CD4-positive, alpha-beta T cell treated with Interleukin-6 at 100 ng/mL for 8 hours (primary cell): ENCODE results near the gene DIO1.
A peak's percentile ranks its signal among the peaks of the same experiment; 100 is the strongest.
"Not testable (repeated sequence)": the region's sequence is repeated elsewhere in the genome, so short reads cannot be mapped to it uniquely, and the experiment has no call there.

Experiments used
- DNase-seq: peaks from one replicate; pipeline ENCODE4 v3.0.0-alpha.2; 2020; ENCODE audit warnings: mixed read lengths, low spot score

Gene DIO1

GRCh38 chr1:53893999-53894636 lies at the start of gene DIO1:
TSS of gene DIO1 (plus strand) at chr1:53894187. CDS start at chr1:53894211, 24 bp downstream.
- DNase-seq, result no peak

DNA sequence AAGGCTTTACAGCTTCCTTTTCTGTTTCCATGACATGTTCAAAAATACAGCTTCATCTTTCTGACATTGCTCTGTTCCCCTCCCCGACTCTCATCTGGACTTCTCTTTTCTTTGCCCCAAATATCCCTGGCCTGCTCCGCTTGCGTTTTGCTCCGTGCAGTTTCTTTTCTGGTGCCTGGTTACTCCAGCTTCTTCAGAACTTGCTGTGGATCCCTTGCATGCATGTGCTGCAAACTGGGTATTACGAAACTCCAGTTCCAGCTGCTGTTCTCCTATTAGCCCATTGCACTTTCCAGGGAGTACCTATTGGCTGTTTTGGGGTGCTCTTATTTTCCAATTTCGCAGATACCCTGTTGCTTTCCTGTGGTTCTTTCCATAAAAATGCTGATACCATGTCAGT lies 46.0 kb upstream of the DIO1 start:
- no peak for DNase-seq

DNA sequence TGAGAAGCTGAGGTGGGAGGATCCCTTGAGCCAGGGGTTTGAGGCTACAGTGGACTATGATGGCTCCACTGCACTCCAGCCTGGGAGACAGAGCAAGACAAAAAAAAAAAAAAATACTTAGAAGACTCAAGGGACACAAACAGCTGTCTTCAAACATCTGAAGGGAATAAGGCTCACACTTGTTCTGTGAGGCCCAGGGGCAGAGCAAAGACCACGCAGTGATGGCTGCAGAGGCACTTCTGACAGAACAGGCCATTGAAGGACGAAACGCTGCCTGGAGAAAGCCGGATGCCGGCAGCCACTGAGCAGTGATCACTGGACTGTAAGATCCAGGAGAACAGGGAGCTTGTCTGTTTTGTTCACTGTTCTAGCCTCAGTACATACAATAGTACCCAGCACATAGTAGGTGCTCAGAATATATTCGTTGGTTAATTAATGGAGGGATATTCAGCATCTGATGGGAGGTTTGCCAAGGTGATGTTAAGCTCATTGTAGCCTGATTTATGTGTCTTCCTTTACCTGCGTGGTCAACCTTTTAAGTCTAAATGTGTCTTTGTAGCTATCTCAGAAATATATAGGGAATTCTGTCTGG lies 43.8 kb upstream of the DIO1 start:
- no peak for DNase-seq

GRCh38 chr1:53851571-53852285 lies 42.3 kb upstream of the DIO1 start:
- DNase-seq, result no peak

- peak; percentile 53 for DNase-seq
These were observed 33.0 kb upstream of the DIO1 start for GRCh38 chr1:53860967-53861411.

GRCh38 chr1:53862507-53862906 lies 31.5 kb upstream of the DIO1 start:
- DNase-seq, result no peak

- no peak for DNase-seq
These were observed 25.4 kb upstream of the DIO1 start for GRCh38 chr1:53868565-53868964.

DNA sequence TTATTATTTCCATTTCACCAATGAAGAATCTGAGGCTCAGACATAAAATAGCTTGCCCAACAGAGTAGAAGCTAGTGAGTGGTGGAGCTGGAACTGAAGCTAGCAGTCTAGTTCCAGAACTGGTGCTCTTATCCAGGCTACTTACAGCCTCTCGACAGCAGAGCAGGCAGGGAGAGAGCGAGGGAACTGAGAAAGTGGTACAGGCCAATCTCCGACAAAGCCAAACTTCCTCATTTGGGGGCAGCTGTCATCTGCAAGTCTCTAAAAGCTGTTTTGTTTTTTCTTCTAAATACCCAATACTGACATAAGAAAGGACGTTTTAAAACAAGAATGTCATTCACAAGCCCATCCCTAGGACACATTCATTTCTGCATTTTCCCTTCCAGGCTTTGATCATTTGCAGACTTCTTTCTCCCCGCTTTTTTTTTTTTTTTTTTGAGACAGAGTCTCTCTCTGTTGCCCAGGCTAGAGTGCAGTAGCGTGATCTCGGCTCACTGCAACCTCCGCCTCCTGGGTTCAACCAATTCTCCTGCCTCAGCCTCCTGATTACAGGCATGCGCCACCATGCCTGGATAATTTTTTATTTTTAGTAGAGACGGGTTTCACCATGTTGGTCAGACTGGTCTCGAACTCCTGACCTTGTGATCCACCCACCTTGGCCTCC lies 24.4 kb upstream of the DIO1 start:
- DNase-seq, result no peak

DNA sequence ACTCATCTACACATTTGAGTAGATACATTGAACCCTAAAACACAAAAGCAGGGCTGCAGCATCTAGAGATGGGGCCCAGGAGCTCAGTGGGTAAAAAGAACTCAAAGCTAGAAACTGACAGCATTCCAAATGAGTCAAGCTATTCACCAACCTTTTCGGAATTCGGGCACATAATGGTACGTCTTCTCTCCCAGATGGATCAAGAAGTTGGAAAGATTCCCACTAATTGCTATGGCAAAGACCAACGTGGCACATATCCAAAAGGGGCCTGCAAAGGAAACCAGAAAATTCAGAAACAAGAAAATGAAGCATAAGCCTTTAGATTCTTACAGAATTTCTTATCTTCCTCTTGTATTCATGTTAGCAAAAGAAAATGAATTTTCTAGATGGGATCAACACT lies 22.8 kb upstream of the DIO1 start:
- no peak for DNase-seq

GRCh38 chr1:53871773-53872484 lies 22.1 kb upstream of the DIO1 start:
- DNase-seq, result no peak

DNA sequence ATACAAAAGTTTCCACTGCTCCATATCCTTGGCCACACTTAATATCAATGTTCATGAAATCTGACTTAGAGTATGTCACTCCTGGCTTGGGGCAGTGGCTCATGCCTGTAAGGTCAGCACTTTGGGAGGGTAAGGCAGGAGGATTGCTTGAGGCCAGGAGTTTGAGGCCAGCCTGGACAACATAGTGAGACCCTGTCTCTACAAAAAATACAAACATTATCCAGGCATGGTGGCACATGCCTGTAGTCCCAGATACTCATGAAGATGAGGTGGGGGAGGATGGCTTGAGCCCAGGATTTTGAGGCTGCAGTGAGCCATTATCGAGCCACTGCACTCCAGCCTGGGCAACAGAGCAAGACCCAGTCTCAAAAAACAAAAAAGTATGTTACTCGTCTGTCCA lies 18.8 kb upstream of the DIO1 start:
- not testable (repeated sequence) for DNase-seq

DNA sequence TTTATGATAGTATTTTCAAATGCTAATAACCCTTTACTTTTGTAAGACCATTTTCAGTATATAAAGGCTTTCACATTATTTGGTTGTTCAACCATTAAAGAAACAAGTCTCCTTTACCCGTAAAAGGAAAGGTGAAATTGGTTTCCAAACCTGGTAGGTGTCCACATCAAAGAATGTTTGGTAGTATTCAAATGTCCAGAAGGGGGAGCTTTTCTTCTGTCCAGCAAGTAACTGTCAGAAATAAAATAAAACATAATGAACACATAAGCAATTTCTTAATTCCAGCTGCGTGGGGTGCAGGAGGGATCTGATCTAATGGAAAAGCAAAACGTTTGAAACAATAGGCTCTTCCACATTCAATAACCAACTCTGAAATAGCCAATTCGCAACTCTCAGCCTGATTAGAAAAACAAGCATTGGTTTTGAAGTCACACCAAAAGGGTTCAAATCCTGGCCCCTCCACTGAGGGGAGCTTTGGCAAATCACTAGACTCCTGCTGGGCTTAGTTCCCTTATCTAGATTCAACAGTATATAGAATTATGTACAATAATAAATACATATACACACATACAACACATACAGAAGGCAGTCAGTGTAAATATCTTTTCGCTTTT lies 15.4 kb upstream of the DIO1 start:
- peak; percentile 19 for DNase-seq

- DNase-seq, result not testable (repeated sequence)
These were observed 12.1 kb upstream of the DIO1 start for GRCh38 chr1:53881853-53882252.

DNA sequence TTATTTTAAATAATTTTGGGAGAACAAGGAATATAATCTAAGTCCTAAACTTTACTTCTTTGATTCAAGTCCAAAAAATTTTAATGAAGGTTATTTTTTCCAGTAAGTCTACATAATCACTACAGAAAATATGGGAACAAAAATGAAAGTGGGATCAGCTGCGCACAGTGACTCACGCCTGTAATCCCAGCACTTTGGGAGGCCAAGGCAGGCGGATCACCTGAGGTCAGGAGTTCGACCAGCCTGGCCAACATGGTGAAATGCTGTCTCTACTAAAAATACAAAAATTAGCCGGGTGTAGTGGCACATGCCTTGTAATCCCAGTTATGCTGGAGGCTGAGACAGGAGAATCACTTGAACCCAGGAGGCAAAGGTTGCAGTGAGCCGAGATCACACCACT lies 10.4 kb upstream of the DIO1 start:
- DNase-seq, result not testable (repeated sequence)

DNA sequence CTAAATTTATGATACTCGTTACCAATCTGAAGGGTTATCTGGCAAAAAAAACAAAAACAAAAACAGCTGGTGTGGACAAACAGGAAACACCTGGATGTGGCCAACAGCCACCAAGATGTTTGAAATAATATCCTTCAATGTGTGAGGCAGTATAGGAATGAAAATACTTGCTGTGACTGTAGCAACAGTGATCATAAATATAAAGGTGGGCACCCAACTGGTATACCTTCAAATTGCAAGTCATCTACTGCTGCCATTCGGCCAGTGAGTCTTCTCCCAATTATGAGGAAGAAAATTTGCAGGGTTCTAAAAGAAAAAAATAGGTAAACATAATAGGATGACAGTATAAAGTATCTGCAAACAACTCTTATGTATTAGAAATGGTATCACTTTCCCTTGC lies 5.3 kb upstream of the DIO1 start:
- DNase-seq, result no peak

DNA sequence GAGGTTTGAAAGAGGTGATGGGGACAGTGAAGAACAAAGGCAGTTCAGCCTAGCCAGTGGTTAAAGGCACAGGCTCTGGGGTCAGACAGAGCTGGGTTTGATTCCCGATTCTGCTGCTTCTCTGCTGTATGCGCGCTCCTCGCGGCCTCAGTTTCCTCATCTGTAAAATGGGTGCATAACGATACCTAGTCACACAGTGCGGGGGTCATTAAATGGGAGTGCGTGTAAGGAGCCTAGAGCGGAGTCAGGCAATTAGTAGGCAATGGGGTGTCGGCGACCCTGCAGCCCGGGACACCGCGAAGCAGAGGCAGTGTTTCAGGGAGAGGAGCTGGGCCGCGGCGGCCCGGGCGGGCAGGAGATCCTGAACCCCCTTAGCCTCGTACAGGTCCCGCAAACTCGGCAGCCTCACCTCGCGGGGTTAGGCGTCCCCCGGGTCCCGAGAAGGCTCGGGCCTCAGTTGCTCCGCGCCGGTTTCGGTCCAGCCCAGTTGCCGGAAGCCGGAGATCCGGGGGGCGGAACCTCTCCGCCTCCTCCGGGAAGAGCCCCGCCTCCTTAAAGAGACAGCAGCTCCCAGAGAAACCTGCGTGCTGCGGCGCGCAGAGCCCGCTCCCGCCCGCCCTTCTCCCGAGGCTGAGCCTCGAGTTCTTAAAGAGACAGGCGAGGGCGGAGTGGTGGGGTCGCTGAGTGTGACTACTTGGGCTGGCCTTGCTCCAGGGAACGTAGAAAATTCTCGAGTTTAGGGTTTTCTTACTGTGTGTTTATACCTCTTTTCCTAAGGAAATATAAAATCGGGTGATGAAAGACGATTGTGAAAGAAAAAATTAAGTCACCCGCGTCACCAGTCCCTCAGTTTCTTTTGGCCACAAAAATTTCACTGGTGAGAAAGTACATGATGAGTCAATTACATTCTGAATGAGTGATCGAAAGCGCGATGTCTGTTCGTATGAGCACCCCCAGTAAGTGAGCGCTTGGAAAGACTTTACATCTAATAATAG lies 4.4 kb upstream of the DIO1 start, which contains the start of gene YIPF1:
Gene YIPF1 (minus strand): TSS at position 494 of the 995 bp plus-strand sequence. CDS start 860 bp downstream, outside the sequence.
- DNase-seq, result peak; percentile 88

GRCh38 chr1:53890522-53890941 lies 3.5 kb upstream of the DIO1 start:
- DNase-seq, result no peak

DNA sequence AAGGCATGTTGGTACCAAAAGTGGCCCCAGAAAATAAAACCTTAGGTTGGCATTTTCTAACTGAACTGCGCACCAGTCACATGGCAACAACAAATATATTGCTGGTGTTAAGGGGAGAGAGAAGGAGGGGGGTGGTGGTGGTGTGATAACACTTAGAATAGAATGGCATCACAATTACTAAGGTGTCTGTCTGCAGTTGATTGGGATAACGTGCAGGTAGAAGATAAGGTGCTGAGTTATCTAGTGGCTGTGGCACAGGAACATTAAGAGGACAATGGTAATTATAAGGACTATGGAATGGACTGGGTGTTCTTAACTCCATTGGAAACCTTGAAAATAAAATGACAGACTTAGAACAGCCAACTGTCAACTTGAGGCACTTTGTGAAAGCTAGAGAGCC lies 3.0 kb upstream of the DIO1 start:
- DNase-seq, result no peak

DNA sequence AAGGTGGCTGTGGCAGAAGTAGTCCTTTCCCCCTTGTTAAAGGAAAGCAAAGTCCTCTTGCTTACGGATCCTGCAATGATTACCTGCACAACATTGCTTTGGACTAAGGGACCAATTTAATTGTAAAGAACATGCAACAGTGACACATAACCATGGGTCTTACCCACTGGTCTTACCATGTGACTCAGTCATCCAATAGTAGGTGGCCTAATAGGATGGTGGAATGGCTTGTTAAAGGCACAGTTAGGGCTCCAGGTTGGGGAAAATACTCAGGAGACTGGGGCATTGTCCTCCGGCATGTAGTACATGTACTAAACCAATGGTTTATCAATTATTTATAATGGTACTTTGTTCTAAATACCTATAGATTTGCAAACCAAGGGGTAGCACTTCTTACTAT lies 2.3 kb upstream of the DIO1 start:
- DNase-seq, result no peak

- DNase-seq, result no peak
These were observed 1.1 kb upstream of the DIO1 start for GRCh38 chr1:53892911-53893310.
